Measurements from ENCODE around the gene DPYSL5. TPM values are rescaled to one million over a fixed set of nuclear protein-coding genes. Genes with fewer than 3 reads are reported as not detected.

DPYSL5 gene
- total and polyA plus RNA-seq, 2 of the 8 experiments (the other 6 are each of a cell fraction or from before 2014, with no cell fraction given): 11.9 to 16.4 TPM

GRCh38 chr2:26884486-26884885 is 36.6 kb downstream of the DPYSL5 start:
- H3K79me1 ChIP-seq (ENCODE audit: low read depth, low read length): no peaks in the 10 kb centered on the region
- FAIRE-seq (no peak), DNase-seq (ENCODE audit: low read depth in 1 of 2, low spot score in 2 of 2) (no peak)
- H3K36me3 ChIP-seq (ENCODE audit: control insufficient read depth in 2 of 4, insufficient read depth in 4 of 4, low read length in 3 of 4): no peaks in the 10 kb centered on the region
- no peak overlapping the region for H3K4me3 ChIP-seq (ENCODE audit: extremely low read depth in 1 of 4, insufficient read depth in 2 of 4, low read depth in 3 of 4, low read length in 4 of 4)
- H3K79me2 ChIP-seq (ENCODE audit: control insufficient read depth in 1 of 2, insufficient read depth in 2 of 2, low read length in 2 of 2): no peaks in the 10 kb centered on the region
- H3K23me2 ChIP-seq (ENCODE audit: low read depth, low read length): no peaks in the 10 kb centered on the region
- H2BK20ac ChIP-seq (ENCODE audit: low read length): no peak overlapping the region
- no peak overlapping the region for H2AK5ac ChIP-seq (ENCODE audit: low read depth, low read length)
- H3K9ac ChIP-seq (replicated peaks in 1 of 4; ENCODE audit: extremely low read depth in 1 of 4, low read depth in 3 of 4, low read length in 3 of 4): no peak overlapping the region
- peaks cover 0 to 1% of the 10 kb centered on the region in 2 experiments for H4K20me1 ChIP-seq (replicated peaks in 1 of 2; ENCODE audit: control insufficient read depth in 1 of 2, insufficient read depth in 2 of 2, low read length in 2 of 2)
- no peak overlapping the region for H3K18ac ChIP-seq (ENCODE audit: extremely low read depth, low read length)
- CTCF ChIA-PET (ENCODE audit: partially characterized antibody): interaction anchor here (0.6 to 2.6 kb wide), 14 partner anchors 10 to 363 kb away, joined by 3 to 12 read pairs (median 3); partner anchors contain the start of gene DPYSL5
- H4K91ac ChIP-seq (replicated peaks; ENCODE audit: insufficient read length, low read length): no peak overlapping the region
- H3K4me1 ChIP-seq (replicated peaks in 1 of 4; ENCODE audit: control insufficient read depth in 3 of 4, insufficient read depth in 4 of 4, low read length in 3 of 4): peaks cover 0 to 3% (median 0%) of the 10 kb centered on the region in 4 experiments; a peak in 1 of 7 replicates
- H3K27ac ChIP-seq (ENCODE audit: low read depth, low read length): no peak overlapping the region
- H2BK12ac ChIP-seq (ENCODE audit: low read depth, low read length): no peak overlapping the region; the same call in 1 of the 2 replicates
- no peaks in the 10 kb centered on the region for H3K27me3 ChIP-seq (replicated peaks in 1 of 4; ENCODE audit: control insufficient read depth in 3 of 4, extremely low read depth in 1 of 4, insufficient read depth in 3 of 4, low read length in 3 of 4)
- H3K23ac ChIP-seq (ENCODE audit: insufficient read length): no peak overlapping the region
- H3K56ac ChIP-seq (replicated peaks; ENCODE audit: insufficient read length, low read depth, low read length): no peak overlapping the region
- 98% methylated on average over 3 of the region's 3 CpGs; no CpG with 5 or more reads in 1 of the 2 experiments for WGBS, 2 experiments (ENCODE audit: extremely low coverage in 1 of 2, insufficient coverage in 1 of 2, insufficient read length in 1 of 2, insufficient replicate concordance in 2 of 2, low coverage in 1 of 2, low lambda C conversion rate in 2 of 2, missing lambda C conversion rate in 1 of 2)
- no peak overlapping the region for H2AFZ ChIP-seq (ENCODE audit: low read length)
- H3K9me3 ChIP-seq (ENCODE audit: insufficient read depth in 2 of 2, low read depth in 1 of 2, low read length in 1 of 2): no peaks in the 10 kb centered on the region
- no peak overlapping the region for H4K8ac ChIP-seq (ENCODE audit: extremely low read depth, insufficient read depth, low read length)
- no peak overlapping the region for H3K4ac ChIP-seq (replicated peaks; ENCODE audit: insufficient read length, low read depth, low read length)
- H3K4me2 ChIP-seq (ENCODE audit: insufficient read depth in 1 of 2, low read depth in 2 of 2, low read length in 2 of 2): no peak overlapping the region
- POLR2A ChIA-PET (ENCODE audit: partially characterized antibody): no interaction called here
- H4K5ac ChIP-seq (ENCODE audit: insufficient read length, low read depth, low read length): no peak overlapping the region
- no peak overlapping the region for H2BK5ac ChIP-seq (ENCODE audit: low read depth, low read length)
- no peak overlapping the region for H2BK120ac ChIP-seq (replicated peaks; ENCODE audit: low read depth, low read length)
- H2BK15ac ChIP-seq (ENCODE audit: low read length): no peak overlapping the region
- no peak overlapping the region for H3K14ac ChIP-seq (ENCODE audit: insufficient read length)
- TF ChIP-seq BACH1 (IDR thresholded peaks at IDR 0.05; ENCODE audit: low read length): no peak
- no peak for TF ChIP-seq SP4 (IDR thresholded peaks at IDR 0.05; ENCODE audit: low read length)
- no peak for TF ChIP-seq HDAC6 (IDR thresholded peaks at IDR 0.05; ENCODE audit: low read depth, low read length)
- TF ChIP-seq HDAC2 (IDR thresholded peaks at IDR 0.05; ENCODE audit: borderline replicate concordance in 1 of 2, low read depth in 2 of 2, low read length in 2 of 2): no peak
- no peak for TF ChIP-seq ZNF274 (IDR thresholded peaks at IDR 0.05; ENCODE audit: borderline replicate concordance, extremely low read depth, low read length)
- TF ChIP-seq FOSL1 (IDR thresholded peaks at IDR 0.05; ENCODE audit: insufficient read depth, low read depth, low read length): no peak
- no peak for TF ChIP-seq EZH2 (IDR thresholded peaks at IDR 0.05; ENCODE audit: low read depth, low read length, severe bottlenecking)
- TF ChIP-seq SP1 (IDR thresholded peaks at IDR 0.05; ENCODE audit: low read depth, low read length): no peak
- TF ChIP-seq POLR2A (IDR thresholded peaks at IDR 0.05; ENCODE audit: control extremely low read depth in 1 of 2, low read depth in 2 of 2, low read length in 2 of 2): no peak
- no peak for TF ChIP-seq BCL11A (IDR thresholded peaks at IDR 0.05; ENCODE audit: low read depth in 2 of 2, low read length in 2 of 2)
- no peak for TF ChIP-seq TAF7 (optimal IDR thresholded peaks at IDR 0.05; ENCODE audit: borderline replicate concordance, low read depth, low read length)
- no peak for TF ChIP-seq CTBP2 (IDR thresholded peaks at IDR 0.05; ENCODE audit: borderline replicate concordance, insufficient read depth, insufficient read length, low read length)
- no peak for TF ChIP-seq TAF1 (IDR thresholded peaks at IDR 0.05; ENCODE audit: low read depth, low read length)
- no peak for TF ChIP-seq KDM5A (IDR thresholded peaks at IDR 0.05; ENCODE audit: low read length)
- no peak for TF ChIP-seq NRF1 (IDR thresholded peaks at IDR 0.05; ENCODE audit: low read depth, low read length)
- TF ChIP-seq SP2 (IDR thresholded peaks at IDR 0.05; ENCODE audit: low read length): no peak
